ENCODE measurements around the gene BAMBI. TPM values are rescaled to one million over a fixed set of nuclear protein-coding genes. Genes with fewer than 3 reads are reported as not detected.

BAMBI gene
- polyA plus RNA-seq, 1 experiment = 6.0 TPM

GRCh38 chr10:28633750-28634149 lies 43.6 kb upstream of the BAMBI start:
- no peak overlapping the region for H3K4me3 ChIP-seq (ENCODE audit: low read depth, low read length)
- POLR2A ChIA-PET = no interaction called here

GRCh38 chr10:28637346-28637745 lies 40.0 kb upstream of the BAMBI start:
- ChIA-PET POLR2A (no interaction called here), CTCF (interaction anchor here (0.7 to 1.1 kb wide), 3 partner anchors 12 to 667 kb away, joined by 3 to 4 read pairs (median 3); no protein-coding TSS in a partner anchor)
- Histone ChIP-seq H3K27me3 (ENCODE audit: control insufficient read depth, insufficient read depth, low read length) (peaks cover 9% of the 10 kb centered on the region), H3K36me3 (ENCODE audit: control insufficient read depth, insufficient read depth, low read length) (no peaks in the 10 kb centered on the region), H3K4me3 (ENCODE audit: low read depth, low read length) (no peak overlapping the region)
- no peak for DNase-seq (ENCODE audit: low read depth)
- TF ChIP-seq CTCF (IDR thresholded peaks at IDR 0.05; ENCODE audit: insufficient read depth, low read depth, low read length) = no peak

More at GRCh38 chr10:28633750-28634149, 43.6 kb upstream of the BAMBI start:
- Histone ChIP-seq H3K27me3 (ENCODE audit: control insufficient read depth, insufficient read depth, low read length) (peaks cover 11% of the 10 kb centered on the region), H3K36me3 (ENCODE audit: control insufficient read depth, insufficient read depth, low read length) (no peaks in the 10 kb centered on the region)
- CTCF ChIA-PET = no interaction called here
- no peak for TF ChIP-seq CTCF (IDR thresholded peaks at IDR 0.05; ENCODE audit: insufficient read depth, low read depth, low read length)
- no peak for DNase-seq (ENCODE audit: low read depth)

- Histone ChIP-seq H3K27me3 (ENCODE audit: control insufficient read depth, insufficient read depth, low read length) (peaks cover 9% of the 10 kb centered on the region), H3K4me3 (ENCODE audit: low read depth, low read length) (no peak overlapping the region), H3K36me3 (ENCODE audit: control insufficient read depth, insufficient read depth, low read length) (no peaks in the 10 kb centered on the region)
- no peak for TF ChIP-seq CTCF (IDR thresholded peaks at IDR 0.05; ENCODE audit: insufficient read depth, low read depth, low read length)
- DNase-seq (ENCODE audit: low read depth) = no peak
- ChIA-PET CTCF (interaction anchor here (0.7 kb wide), 1 partner anchor 661 kb away, joined by 3 read pairs; no protein-coding TSS in a partner anchor), POLR2A (no interaction called here)
These were observed 38.9 kb upstream of the BAMBI start for GRCh38 chr10:28638392-28638791.

- ChIA-PET CTCF (interaction anchor here (0.6 to 3.4 kb wide), 4 partner anchors 12 to 664 kb away, joined by 3 to 13 read pairs (median 3); no protein-coding TSS in a partner anchor), POLR2A (no interaction called here)
- no peak for TF ChIP-seq CTCF (IDR thresholded peaks at IDR 0.05; ENCODE audit: insufficient read depth, low read depth, low read length)
- H3K4me3 ChIP-seq (ENCODE audit: low read depth, low read length) = no peak overlapping the region
- no peaks in the 10 kb centered on the region for H3K36me3 ChIP-seq (ENCODE audit: control insufficient read depth, insufficient read depth, low read length)
- peaks cover 7% of the 10 kb centered on the region for H3K27me3 ChIP-seq (ENCODE audit: control insufficient read depth, insufficient read depth, low read length)
- DNase-seq (ENCODE audit: low read depth) = no peak
These were observed 36.8 kb upstream of the BAMBI start for GRCh38 chr10:28640551-28640950.

GRCh38 chr10:28644647-28645046 lies 32.7 kb upstream of the BAMBI start:
- TF ChIP-seq CTCF (IDR thresholded peaks at IDR 0.05; ENCODE audit: insufficient read depth, low read depth, low read length) = no peak
- no peak overlapping the region for H3K4me3 ChIP-seq (ENCODE audit: low read depth, low read length)
- POLR2A ChIA-PET = no interaction called here
- no peak for DNase-seq (ENCODE audit: low read depth)
- peaks cover 3% of the 10 kb centered on the region; the same call in 1 of the 2 replicates for H3K27me3 ChIP-seq (ENCODE audit: control insufficient read depth, insufficient read depth, low read length)
- H3K36me3 ChIP-seq (ENCODE audit: control insufficient read depth, insufficient read depth, low read length) = no peaks in the 10 kb centered on the region
- CTCF ChIA-PET = interaction anchor here (1.3 kb wide), 1 partner anchor 11 kb away, joined by 4 read pairs; no protein-coding TSS in a partner anchor

Measured in BJ (cell line).